Astrocyte of the spinal cord (primary cell): ENCODE results near the gene PFKFB3.
A peak's percentile ranks its signal among the peaks of the same experiment; 100 is the strongest.
"Not testable (repeated sequence)": the region's sequence is repeated elsewhere in the genome, so short reads cannot be mapped to it uniquely, and the experiment has no call there.

Source experiments
- DNase-seq: peaks from one replicate; pipeline ENCODE4 v3.0.0; 2011; ENCODE audit warnings: low read depth, low spot score
- H3K4me3 ChIP-seq: 2 replicates; pipeline ENCODE4 v1.5.1; 2011; ENCODE audit warnings: low read depth, mild to moderate bottlenecking, low read length, moderate library complexity
- CTCF ChIP-seq: IDR thresholded peaks from 2 replicates; pipeline ENCODE4 v1.5.1; 2012; ENCODE audit warnings: low read depth, mild to moderate bottlenecking, low read length, inconsistent platforms
- in situ Hi-C: cut with HindIII; loops from 2 replicates; pipeline ENCODE4 v1.10.0; 2017; ENCODE audit warnings: low sequenced_read_pairs

Gene PFKFB3

GRCh38 chr10:6201516-6201975 is 1.2 kb upstream of the PFKFB3 start:
- peak overlapping the region; percentile 40 for H3K4me3 ChIP-seq
- in situ Hi-C loops: no loop called here
- TF ChIP-seq CTCF: no peak
- peak; percentile 53 for DNase-seq

- peak overlapping the region; percentile 40 for H3K4me3 ChIP-seq
- no peak for TF ChIP-seq CTCF
- DNase-seq: no peak
- in situ Hi-C loops: no loop called here
These were observed 541 bp upstream of the PFKFB3 start for GRCh38 chr10:6202098-6202683.

GRCh38 chr10:6203331-6204062 is 765 bp downstream of the PFKFB3 start:
- peak; percentile 13 for TF ChIP-seq CTCF
- in situ Hi-C loops: no loop called here
- DNase-seq: peak; percentile 50
- H3K4me3 ChIP-seq: peak overlapping the region; percentile 84

DNA sequence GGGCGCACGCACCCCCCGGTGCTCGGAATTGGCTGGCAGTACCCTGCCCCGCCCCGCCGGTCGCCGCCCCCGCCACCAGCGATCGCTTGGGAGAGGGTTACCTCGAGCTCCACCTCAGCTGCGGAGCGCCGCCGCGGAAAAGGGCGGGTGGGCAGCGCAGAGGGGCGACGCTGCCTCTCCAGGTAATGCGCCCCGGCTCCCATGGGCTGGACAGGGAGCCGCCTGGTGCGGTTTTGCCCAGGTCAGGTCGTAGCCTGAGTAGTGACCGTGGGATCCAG is 1.3 kb downstream of the PFKFB3 start:
- peak overlapping the region; percentile 84 for H3K4me3 ChIP-seq
- in situ Hi-C loops: no loop called here
- no peak for DNase-seq
- no peak for TF ChIP-seq CTCF

DNA sequence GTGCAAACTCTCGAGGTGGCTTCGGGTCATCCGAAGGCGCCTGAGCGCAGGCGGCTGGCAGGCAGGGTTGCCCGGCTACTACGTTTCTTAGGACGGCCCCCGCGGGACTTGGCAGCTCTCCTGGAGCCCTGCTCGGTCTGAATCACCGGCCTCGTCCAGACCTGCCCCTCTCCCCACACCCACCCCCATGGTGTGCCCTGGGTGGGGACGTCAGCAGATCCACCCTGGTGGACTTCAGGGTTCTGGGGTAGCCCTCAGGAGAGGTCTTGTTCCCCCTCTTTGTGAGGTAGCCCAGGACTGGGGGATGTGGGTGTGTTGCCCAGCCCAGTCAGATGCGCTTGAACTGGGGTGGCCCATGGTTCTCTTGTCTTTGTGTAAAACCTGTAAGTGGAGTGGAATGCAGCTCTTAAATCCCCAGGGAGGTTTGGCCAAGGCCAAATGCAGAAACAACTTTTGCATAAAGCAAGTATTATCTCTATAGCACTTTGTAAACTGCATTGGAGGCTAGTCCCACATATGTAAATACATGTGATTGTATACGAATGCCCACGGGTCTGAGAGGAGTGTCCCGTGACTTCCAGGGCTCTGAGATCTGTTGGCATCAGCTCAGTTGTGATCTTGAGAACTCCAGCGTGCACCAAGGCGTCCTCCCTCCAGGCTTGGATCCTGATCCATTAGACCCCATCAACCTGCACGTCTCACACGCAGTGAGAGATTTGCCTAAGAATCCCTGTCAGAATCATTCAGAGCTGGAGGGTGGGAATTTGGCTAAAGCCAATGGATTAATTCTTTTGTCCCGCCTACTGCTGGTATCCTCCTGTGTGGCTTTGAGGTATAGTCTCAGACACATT is 1.8 kb downstream of the PFKFB3 start:
- DNase-seq: peak; percentile 86
- TF ChIP-seq CTCF: no peak
- in situ Hi-C loops: no loop called here
- H3K4me3 ChIP-seq: peak overlapping the region; percentile 84

- H3K4me3 ChIP-seq, DNase-seq, in situ Hi-C loops: not testable (repeated sequence)
These were observed 3.8 kb downstream of the PFKFB3 start for GRCh38 chr10:6206486-6206885.

DNA sequence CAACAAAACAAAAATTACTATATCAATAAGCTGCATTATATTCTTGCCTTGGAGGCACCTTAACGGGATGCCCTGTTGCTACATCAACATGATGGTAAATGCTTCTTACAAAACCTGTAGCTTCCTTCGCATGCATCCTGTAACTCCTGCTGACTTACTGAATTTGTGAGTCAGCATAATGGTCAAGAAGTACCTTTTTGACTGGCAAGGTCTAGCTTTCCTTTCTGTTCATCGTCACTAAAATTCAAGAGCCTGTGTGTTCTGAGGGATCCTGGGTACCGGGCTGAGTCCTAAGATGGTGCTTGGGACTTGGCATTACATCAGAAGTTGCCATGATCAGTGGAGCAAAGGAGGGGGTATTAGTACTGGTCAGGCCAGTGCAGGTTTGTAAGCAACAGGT is 4.9 kb downstream of the PFKFB3 start:
- H3K4me3 ChIP-seq: no peak overlapping the region
- no peak for DNase-seq
- TF ChIP-seq CTCF: no peak
- in situ Hi-C loops: no loop called here
